ENCODE results near the gene VIL1.

VIL1 gene

GRCh38 chr2:218418717-218419458 is at the start of gene VIL1:
Gene VIL1, plus strand, starts transcription at chr2:218419123. Its CDS starts 4,656 bp downstream, at chr2:218423779.
- DNase-seq, result no peak

DNA sequence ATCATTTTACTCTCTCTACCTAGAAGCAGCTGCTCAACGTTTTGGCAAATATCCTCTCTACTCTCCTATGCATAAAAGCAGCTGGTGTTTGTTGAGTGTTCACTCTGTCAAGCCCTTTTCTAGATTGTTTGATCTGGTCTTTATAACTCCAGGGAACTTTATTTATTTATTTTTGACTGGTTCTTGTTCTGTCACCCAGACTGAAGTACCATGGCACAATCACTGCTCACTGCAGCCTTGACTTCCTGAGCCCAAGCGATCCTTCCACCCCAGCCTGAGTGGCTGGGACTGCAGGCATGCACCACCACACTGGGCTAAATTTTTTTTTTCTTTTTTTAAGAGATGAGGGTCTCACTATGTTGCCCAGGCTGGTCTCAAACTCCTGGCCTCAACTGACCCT is 49.6 kb upstream of the VIL1 start:
- DNase-seq, result no peak

- no peak for DNase-seq
These were observed 48.4 kb upstream of the VIL1 start for GRCh38 chr2:218370410-218371063.

DNA sequence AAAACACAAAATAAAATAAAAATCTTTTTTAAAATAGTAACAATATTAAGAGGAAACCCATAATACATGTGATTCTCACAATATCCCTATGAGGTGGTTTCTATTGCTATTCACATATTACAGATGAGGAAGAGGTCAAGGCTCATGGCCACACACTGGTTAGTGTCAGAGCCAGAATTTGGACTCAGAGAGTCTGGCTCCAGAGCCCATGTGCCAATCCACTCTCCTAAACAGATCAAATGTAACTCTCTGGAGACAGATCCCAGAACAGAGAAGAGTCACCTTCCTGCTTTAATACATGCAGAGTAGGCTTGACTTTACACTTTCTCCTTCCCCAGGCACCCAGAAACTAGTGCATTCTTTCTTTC is 47.0 kb upstream of the VIL1 start:
- DNase-seq, result no peak

GRCh38 chr2:218374795-218375194 is 44.1 kb upstream of the VIL1 start:
- no peak for DNase-seq

- no peak for DNase-seq
These were observed 43.7 kb upstream of the VIL1 start for GRCh38 chr2:218375212-218375611.

GRCh38 chr2:218378053-218378452 is 40.9 kb upstream of the VIL1 start:
- DNase-seq, result no peak

DNA sequence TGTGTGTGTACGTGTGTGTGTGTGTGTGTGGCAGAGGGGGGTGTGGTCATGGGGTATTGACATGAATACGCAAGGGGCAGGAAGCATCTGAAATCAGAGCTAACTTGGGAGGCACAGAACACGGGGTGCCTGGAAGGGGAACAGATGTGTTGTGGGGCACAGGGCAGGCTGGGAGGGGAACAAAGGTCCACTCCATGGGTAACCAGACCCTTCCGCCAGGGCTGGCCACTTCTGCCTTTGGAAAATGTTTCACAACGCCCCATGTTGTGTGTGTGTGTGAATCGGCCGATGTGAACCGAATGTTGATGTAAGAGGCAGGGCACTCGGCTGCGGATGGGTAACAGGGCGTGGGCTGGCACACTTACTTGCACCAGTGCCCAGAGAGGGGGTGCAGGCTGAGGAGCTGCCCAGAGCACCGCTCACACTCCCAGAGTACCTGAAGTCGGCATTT is 37.0 kb upstream of the VIL1 start, which contains the start of gene SLC11A1:
Gene SLC11A1, plus strand, starts transcription at position 358 of the 451 bp plus-strand sequence. CDS start 96 bp downstream, outside the sequence.
- no peak for DNase-seq

GRCh38 chr2:218382785-218383184 is 36.1 kb upstream of the VIL1 start:
- no peak for DNase-seq

- DNase-seq, result no peak
These were observed 34.9 kb upstream of the VIL1 start for GRCh38 chr2:218383892-218384519.

- DNase-seq, result no peak
These were observed 33.9 kb upstream of the VIL1 start for GRCh38 chr2:218384975-218385374.

DNA sequence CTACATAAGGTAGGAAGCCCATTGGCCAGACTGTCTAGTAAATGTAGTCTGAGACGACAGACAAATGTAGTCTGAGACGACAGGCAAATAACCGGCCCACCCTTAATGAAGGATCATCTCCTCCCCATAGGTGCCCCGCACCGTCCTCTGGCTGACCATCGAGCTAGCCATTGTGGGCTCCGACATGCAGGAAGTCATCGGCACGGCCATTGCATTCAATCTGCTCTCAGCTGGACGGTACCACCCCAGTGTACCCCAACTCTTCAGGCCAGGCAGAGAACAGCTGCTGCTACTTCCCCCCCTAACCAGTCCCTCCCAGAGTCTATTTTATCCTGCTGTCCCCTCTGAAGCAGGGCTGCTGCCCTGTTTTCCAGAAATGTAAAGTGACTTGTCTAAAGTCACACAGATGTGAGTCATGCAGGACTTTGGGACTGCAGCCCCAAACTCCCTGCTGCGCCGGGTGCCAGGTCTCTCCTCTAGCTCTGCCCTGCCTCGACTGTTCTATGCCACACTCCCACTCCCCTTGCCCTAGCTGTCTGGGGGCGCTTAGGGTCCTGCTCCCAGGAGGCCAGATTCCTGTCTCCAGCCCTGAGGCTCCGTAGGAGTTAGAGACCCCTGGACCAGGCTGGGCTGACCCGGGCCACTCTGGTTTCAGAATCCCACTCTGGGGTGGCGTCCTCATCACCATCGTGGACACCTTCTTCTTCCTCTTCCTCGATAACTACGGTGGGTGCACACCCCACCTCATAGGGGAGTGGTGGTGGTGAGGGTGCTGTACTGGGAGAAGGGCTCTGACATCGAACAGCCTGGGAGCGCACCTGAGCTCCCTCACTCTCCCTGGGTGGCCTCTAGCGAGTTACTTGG is 32.2 kb upstream of the VIL1 start:
- no peak for DNase-seq

- DNase-seq, result no peak
These were observed 31.3 kb upstream of the VIL1 start for GRCh38 chr2:218387369-218388194.

DNA sequence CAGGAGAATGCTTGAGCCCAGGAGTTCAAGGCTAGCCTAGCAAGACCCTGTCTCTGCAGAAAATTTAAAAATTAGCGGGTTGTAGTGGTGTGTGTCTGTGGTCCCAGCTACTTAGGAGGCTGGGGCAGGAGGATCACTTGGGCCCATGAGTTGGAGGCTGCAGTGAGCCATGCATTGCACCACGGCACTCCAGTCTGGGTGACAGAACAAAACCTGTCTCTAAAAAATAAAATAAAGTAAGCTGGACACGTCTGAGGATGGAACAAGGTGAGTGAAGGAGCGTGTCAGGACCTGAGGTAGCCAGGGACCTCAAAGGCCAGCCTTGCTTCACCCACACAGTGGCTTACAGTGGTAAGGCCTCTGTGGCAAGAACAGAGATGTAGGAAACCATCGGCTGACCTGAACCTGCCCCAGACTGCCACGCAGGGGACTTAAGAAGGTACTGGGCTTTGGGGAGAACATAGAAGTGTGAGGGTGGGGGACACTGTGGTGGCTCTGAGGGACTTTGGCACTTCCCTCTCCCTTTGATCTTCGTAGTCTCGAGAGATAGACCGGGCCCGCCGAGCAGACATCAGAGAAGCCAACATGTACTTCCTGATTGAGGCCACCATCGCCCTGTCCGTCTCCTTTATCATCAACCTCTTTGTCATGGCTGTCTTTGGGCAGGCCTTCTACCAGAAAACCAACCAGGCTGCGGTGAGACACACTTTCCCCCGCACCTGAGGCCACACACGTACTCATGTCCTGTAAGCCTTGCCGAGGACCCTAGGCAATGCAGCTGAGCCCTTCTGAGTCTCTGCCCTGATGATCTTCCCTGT is 29.4 kb upstream of the VIL1 start:
- DNase-seq, result no peak

- no peak for DNase-seq
These were observed 27.7 kb upstream of the VIL1 start for GRCh38 chr2:218391202-218391601.

DNA sequence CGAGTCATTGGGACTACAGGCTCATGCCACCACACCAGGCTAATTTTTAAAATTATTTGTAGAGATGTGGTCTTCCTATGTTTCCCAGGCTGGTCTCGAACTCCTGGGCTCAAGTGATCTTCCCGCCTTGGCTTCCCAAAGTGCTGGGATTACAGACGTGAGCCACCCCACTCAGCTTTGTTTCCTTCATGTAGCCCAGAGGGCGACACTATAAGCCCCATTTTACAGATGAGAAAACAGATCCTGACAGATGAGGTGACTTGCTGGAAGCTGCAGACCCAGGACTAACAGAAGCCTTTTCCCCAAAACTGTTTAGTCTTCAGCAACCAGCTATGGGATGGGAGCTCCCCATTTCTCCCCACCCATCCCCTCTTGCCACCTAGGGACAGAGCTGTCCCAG is 26.5 kb upstream of the VIL1 start:
- DNase-seq, result no peak

- DNase-seq, result no peak
These were observed 25.9 kb upstream of the VIL1 start for GRCh38 chr2:218392891-218393462.

- peak; percentile 71 for DNase-seq
These were observed 25.1 kb upstream of the VIL1 start for GRCh38 chr2:218393750-218394290.

DNA sequence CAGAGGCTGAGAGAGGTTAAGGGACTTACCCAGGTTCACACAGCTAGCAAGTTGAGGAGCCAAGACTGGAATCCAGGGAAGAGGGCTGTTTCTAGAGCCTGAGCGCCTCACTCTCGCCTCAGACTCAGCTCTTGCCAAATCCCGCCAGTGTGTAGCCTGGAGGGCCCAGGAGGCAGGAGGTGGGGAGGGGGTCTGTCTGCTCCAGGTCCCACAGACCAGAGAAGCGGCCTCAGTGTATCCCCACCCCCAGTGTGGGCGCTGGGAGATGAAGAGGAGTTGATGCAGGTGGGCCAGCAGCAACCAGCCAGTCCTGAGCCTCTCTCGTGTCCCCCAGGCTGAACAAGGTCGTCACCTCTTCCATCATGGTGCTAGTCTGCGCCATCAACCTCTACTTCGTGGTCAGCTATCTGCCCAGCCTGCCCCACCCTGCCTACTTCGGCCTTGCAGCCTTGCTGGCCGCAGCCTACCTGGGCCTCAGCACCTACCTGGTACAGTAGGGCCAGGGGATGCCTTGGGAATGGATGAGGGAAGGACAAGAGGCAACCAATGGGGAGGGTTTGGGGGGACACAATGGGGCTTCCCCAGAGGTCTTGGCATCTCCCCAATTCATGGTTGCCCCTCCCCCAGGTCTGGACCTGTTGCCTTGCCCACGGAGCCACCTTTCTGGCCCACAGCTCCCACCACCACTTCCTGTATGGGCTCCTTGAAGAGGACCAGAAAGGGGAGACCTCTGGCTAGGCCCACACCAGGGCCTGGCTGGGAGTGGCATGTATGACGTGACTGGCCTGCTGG is 24.4 kb upstream of the VIL1 start:
- peak; percentile 40 for DNase-seq

- no peak for DNase-seq
These were observed 23.9 kb upstream of the VIL1 start for GRCh38 chr2:218395090-218395444.

All from GDM1 (cell line).